T47D (cell line): ENCODE measurements around the gene CGB8.

ENCODE experiments used
- DNase-seq, 2 experiments: peaks; one replicate each; pipeline versions ENCODE4 v3.0.0 to v3.0.0-alpha.2; 2011 to 2012; ENCODE audit warnings: low read depth in 1 of 2, low spot score in 1 of 2
- JUND ChIP-seq: IDR thresholded peaks from 2 replicates; pipeline ENCODE4 v1.6.1; 2012; ENCODE audit warnings: low read depth
- in situ Hi-C: cut with HindIII; loops from 2 replicates; pipeline ENCODE4 v1.10.0; 2016; ENCODE audit warnings: low sequenced_read_pairs, low pct_unique_long_range_greater_than_20kb

Gene CGB8

GRCh38 chr19:49014870-49015255, 34.0 kb downstream of the CGB8 start:
- no peak for TF ChIP-seq JUND

GRCh38 chr19:49014123-49014869, 34.6 kb downstream of the CGB8 start:
- no peak for DNase-seq
- TF ChIP-seq JUND, result no peak
- in situ Hi-C loops, result no loop called here

More at GRCh38 chr19:49014870-49015255, 34.0 kb downstream of the CGB8 start:
- in situ Hi-C loops, result no loop called here
- no peak for DNase-seq

GRCh38 chr19:49011194-49011593, 37.7 kb downstream of the CGB8 start:
- no peak for TF ChIP-seq JUND
- in situ Hi-C loops, result no loop called here

GRCh38 chr19:49010453-49010852, 38.5 kb downstream of the CGB8 start:
- in situ Hi-C loops, result no loop called here
- no peak for TF ChIP-seq JUND
- no peak for DNase-seq

More at GRCh38 chr19:49011194-49011593, 37.7 kb downstream of the CGB8 start:
- no peak for DNase-seq

GRCh38 chr19:49009828-49010227, 39.1 kb downstream of the CGB8 start:
- no peak for DNase-seq
- in situ Hi-C loops, result no loop called here
- TF ChIP-seq JUND, result no peak

GRCh38 chr19:49006905-49007304, 42.0 kb downstream of the CGB8 start:
- in situ Hi-C loops, result no loop called here
- no peak for DNase-seq
- TF ChIP-seq JUND, result no peak

GRCh38 chr19:49004964-49005614, 43.8 kb downstream of the CGB8 start:
- no peak for TF ChIP-seq JUND
- DNase-seq, result no peak
- in situ Hi-C loops, result no loop called here

- no peak for TF ChIP-seq JUND
- in situ Hi-C loops, result no loop called here
- no peak for DNase-seq
These were observed 44.8 kb downstream of the CGB8 start for GRCh38 chr19:49004133-49004532.

- in situ Hi-C loops, result no loop called here
- TF ChIP-seq JUND, result no peak
- DNase-seq, result peak in 1 of 2 experiments; percentile 56
These were observed 49.2 kb downstream of the CGB8 start for GRCh38 chr19:48999481-49000325.

GRCh38 chr19:48997972-48998371, 50.9 kb downstream of the CGB8 start:
- DNase-seq, result peak in 1 of 2 experiments; percentile 71
- TF ChIP-seq JUND, result no peak
- in situ Hi-C loops, result no loop called here
